A172 (cell line): Measurements from ENCODE around the gene ART1. TPM values are rescaled to one million over a fixed set of nuclear protein-coding genes. Genes with fewer than 3 reads are reported as not detected.
A peak's percentile ranks its signal among the peaks of the same experiment; 100 is the strongest.
"Not testable (repeated sequence)": the region's sequence is repeated elsewhere in the genome, so short reads cannot be mapped to it uniquely, and the experiment has no call there.

ENCODE experiments used
- DNase-seq: peaks from one replicate; pipeline ENCODE4 v3.0.0-alpha.2; 2015; ENCODE audit warnings: low spot score
- total RNA-seq: library from RNA; depleted of rRNA; stranded (reverse); fragments of >200 nt; shearing (Covaris generic); gene quantifications from 2 replicates; pipeline ENCODE4 v1.2.3, GENCODE V29; 2014

The ART1 gene
- total RNA-seq, 1 experiment from 2014 or later: not detected

DNA sequence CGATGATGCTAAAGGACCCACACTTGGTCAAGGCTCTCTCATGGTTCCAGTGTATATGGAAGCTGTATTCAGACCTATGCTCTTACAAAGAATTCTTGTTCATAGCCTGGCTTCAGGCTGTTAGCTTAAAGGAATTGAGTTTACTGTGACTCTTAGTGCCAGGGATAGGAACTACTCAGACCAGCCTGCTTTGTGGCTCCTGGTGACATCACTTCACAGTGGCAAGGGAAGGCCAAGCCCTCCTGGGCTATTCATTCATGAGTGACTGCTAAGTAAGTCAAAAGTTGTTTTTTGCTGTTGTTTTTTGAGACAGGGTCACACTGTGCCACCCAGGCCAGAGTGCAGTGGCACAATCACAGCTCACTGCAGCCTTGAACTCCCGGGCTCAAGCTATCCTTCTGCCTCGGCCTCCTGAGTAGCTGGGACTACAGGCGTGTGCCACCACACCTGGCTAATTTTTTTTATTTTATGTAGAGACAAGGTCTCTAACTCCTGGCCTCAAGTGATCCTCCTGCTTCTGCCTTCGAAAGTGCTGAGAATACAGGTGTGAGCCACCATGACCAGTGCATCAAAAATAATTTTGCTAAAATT lies 12.8 kb upstream of the ART1 start:
- DNase-seq: no peak

GRCh38 chr11:3635641-3636375 lies 9.1 kb upstream of the ART1 start:
- no peak for DNase-seq

- no peak for DNase-seq
Observed at GRCh38 chr11:3637201-3637600, 7.7 kb upstream of the ART1 start.

DNA sequence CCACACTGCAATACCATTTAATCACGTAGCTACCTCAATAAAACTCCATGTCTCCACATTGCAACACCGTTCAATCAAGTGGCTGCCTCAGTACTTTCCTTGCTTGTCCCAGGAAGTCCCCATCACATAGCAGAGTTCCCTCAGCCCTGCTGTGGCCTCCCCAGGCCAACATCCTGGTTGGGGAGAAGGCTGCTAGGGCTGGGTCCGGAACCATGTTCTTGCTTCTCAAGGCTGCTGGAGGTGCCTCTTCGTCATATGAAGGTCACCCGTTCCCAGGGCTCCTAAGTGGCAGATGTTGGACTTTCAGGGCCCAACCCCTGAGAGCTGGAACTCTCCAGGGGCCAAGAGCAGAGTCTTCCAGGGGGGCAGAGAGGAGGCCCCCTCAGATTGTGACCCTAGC lies 6.4 kb upstream of the ART1 start:
- no peak for DNase-seq

GRCh38 chr11:3639841-3640240 lies 5.1 kb upstream of the ART1 start:
- DNase-seq: no peak

GRCh38 chr11:3641191-3641590 lies 3.7 kb upstream of the ART1 start:
- DNase-seq: no peak

DNA sequence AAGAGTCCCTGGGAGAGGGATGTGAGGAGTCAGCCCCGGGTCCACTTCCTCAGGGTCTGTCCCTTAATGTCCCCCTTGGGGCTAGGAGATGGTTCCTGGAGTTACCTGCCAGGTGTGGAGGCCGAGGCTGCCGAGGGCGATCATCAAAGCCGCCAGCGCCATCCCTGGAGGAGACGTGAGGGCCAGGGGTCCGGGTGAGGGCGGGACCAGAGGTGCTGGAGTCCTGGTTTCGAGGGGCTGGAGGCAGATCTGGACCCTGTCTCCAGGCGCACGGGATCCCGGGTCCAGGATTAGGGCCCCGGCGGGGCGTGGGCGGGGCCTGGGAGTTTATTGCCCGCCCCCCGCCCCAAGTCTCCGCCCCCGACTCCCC lies 3.2 kb upstream of the ART1 start, which contains the start of gene ART5:
TSS of gene ART5 (minus strand) at position 292 of the 370 bp plus-strand sequence. CDS start at position 162, 130 bp downstream.
- no peak for DNase-seq

- DNase-seq: peak; percentile 53
Observed at GRCh38 chr11:3642071-3642951, 2.6 kb upstream of the ART1 start.

DNA sequence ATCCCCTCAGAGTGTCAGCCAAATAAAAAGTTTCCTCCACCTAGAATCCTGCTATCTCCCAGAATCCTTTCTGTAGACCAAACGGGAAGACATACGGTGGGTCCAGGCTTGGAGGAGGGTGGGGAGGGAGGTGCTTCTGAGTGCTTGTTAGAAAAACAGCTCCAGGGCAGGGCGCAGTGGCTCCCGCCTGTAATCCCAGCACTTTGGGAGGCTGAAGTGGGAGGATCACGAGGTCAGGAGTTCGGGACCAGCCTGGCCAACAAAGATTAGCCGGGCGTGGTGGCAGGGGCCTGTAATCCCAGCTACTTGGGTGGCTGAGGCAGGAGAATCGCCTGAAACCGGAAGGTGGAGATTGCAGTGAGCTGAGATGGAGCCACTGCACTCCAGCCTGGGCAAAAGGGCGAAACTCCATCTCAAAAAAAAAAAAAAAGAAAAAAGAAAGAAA lies 1.8 kb upstream of the ART1 start:
- not testable (repeated sequence) for DNase-seq

- DNase-seq: no peak
Observed at GRCh38 chr11:3645552-3645951, 624 bp downstream of the ART1 start.

GRCh38 chr11:3648843-3649242 lies 3.9 kb downstream of the ART1 start:
- DNase-seq: not testable (repeated sequence)

DNA sequence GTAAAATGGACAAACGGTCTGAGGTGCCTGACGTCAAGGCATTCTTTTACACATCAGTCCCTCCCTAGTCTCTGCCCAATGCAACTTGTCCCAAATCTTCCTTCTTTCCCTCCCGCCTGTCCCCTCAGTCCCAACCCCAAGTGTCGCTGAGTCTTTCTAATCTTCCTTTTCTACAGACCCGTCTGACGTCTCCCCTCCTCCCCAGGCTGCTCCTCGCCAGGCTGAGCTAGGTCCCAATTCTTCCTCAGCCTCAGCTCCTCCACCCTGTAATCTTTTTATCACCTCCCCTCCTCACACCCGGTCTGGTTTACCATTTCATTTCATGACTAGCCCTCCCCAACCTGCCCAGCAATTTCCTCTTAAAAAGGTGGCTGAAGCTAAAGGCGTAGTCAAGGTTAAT lies 4.4 kb downstream of the ART1 start:
- not testable (repeated sequence) for DNase-seq

- DNase-seq: not testable (repeated sequence)
Observed at GRCh38 chr11:3652514-3652913, 7.6 kb downstream of the ART1 start.

GRCh38 chr11:3655547-3655946 lies 10.6 kb downstream of the ART1 start:
- no peak for DNase-seq

DNA sequence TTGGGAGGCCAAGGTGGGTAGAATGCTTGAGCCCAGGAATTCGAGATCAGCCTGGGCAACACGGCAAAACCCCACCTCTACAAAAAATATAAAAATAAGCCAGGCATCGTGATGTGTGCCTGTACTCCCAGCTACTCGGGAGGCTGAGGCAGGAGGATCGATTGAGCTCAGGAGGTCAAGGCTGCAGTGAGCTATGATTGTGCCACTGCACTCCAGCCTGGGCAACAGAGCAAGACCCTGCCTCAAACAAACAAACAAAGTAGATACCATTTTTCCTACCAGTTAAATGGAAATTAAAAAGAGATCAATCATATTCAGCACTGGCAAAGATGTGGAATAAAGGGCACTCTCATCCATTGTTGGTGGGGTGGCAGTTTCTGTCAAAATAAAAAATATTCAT lies 12.4 kb downstream of the ART1 start:
- not testable (repeated sequence) for DNase-seq

- DNase-seq: no peak
Observed at GRCh38 chr11:3658252-3658651, 13.3 kb downstream of the ART1 start.

DNA sequence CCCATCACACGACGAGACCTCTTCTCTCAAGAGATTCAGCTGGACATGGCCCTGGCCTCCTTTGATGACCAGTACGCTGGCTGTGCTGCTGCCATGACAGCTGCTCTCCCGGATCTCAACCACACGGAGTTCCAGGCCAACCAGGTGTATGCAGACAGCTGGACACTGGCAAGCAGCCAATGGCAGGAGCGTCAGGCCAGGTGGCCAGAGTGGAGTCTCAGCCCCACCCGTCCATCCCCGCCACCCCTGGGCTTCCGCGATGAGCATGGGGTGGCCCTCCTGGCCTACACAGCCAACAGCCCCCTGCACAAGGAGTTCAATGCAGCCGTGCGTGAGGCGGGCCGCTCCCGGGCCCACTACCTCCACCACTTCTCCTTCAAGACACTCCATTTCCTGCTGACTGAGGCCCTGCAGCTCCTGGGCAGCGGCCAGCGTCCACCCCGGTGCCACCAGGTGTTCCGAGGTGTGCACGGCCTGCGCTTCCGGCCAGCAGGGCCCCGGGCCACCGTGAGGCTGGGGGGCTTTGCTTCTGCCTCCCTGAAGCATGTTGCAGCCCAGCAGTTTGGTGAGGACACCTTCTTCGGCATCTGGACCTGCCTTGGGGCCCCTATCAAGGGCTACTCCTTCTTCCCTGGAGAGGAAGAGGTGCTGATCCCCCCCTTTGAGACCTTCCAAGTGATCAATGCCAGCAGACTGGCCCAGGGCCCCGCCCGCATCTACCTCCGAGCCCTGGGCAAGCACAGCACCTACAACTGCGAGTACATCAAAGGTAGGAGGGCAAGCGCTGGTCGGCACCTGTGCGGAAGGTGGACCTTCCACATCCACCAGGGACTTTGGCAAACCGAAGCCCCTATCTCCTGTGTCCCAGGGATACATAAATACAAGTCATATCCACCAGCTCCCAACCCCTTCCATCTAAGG lies 14.9 kb downstream of the ART1 start:
- no peak for DNase-seq

DNA sequence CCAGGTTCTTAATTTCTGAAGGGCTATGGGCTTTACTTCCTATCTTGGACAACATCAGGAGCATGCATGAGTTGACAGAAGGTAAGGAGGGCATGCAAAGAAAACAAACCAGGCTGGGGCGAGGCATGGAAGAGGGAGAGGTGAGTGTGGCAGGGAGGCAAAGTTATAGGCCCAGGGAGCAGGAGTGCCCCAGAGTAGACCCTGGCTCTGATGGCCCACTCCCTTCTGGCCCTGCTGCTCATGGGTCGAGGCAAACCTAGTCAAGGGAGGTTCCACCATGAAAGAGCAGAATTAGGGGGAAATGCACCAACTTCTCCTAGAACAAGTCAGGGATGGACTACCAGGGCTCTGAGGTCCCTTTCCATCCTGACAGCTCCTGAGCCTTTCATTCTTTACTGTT lies 16.0 kb downstream of the ART1 start:
- no peak for DNase-seq

DNA sequence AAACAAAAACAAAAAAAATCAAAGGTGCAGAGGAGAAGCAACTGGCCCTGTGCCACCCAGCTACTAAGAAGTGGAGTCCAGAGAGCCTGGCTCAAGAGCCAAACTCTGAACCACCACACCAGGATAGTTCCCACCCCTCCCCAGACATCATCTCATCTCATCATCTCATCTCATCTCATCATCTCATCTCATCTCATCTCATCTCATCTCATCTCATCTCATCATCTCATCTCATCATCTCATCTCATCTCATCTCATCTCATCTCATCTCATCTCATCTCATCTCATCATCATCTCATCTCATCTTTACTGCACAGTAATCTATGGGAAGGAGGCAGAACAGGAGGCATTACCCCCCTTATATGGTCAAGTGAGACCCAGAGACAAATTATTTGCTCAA lies 17.9 kb downstream of the ART1 start:
- no peak for DNase-seq

- no peak for DNase-seq
Observed at GRCh38 chr11:3664032-3664630, 19.2 kb downstream of the ART1 start.
